Rectal smooth muscle tissue (tissue), 1 donor: Measurements from ENCODE around the gene ZNF8.
"Not testable (repeated sequence)": the region's sequence is repeated elsewhere in the genome, so short reads cannot be mapped to it uniquely, and the experiment has no call there.

Experiments
- H3K27ac ChIP-seq: one replicate; pipeline ENCODE4 v1.7.0; 2013; ENCODE audit warnings: low read depth, low read length, inconsistent platforms
- H3K27me3 ChIP-seq: one replicate; pipeline ENCODE4 v1.7.0; 2013; ENCODE audit warnings: low read length; ENCODE audit not compliant: control insufficient read depth, insufficient read depth
- H3K36me3 ChIP-seq: one replicate; pipeline ENCODE4 v1.7.0; 2013; ENCODE audit warnings: low read length; ENCODE audit not compliant: control insufficient read depth, insufficient read depth
- H3K4me1 ChIP-seq: one replicate; pipeline ENCODE4 v1.7.0; 2013; ENCODE audit warnings: low read length; ENCODE audit not compliant: control insufficient read depth, insufficient read depth
- H3K4me3 ChIP-seq: one replicate; pipeline ENCODE4 v1.7.0; 2013; ENCODE audit warnings: low read length
- H3K9ac ChIP-seq: one replicate; pipeline ENCODE4 v1.7.0; 2013; ENCODE audit warnings: low read length

Gene ZNF8

DNA sequence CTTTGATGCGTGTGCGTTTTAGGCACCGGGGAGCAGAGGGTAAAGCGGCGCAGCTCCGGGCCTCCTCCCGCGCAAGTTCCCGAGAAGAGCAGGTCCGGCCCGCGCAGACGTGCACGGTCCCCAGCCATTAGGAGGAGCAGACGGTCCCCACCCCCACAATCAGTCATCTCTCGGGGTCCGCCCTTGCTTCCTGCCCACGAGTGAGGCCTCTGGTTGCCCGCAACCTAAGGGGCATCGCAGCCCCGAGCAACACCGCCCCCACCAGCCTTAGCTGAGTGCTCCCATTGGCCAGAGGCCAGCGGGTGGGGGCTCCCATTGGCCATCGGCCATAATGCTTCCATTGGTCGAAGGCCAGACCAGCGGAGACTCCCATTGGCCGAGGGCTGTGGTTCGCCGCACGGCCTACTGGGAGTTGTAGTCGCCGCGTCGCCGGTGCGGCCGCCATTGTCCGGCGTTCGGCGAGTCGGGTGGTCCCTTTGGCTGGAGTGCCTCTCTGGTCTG, at the start of gene ZNF8:
ZNF8 (plus strand) TSS at position 415 of the 501 bp plus-strand sequence. CDS start 127 bp downstream, outside the sequence.
- Histone ChIP-seq H3K4me3 (peak within 1 kb of the TSS; percentile 84), H3K4me1 (peaks cover 3% of the 10 kb centered on the region), H3K27me3 (no peaks in the 10 kb centered on the region), H3K27ac (peak within 1 kb of the TSS; percentile 88), H3K36me3 (peaks cover 4% of the 10 kb centered on the region), H3K9ac (peak within 1 kb of the TSS; percentile 66)

DNA sequence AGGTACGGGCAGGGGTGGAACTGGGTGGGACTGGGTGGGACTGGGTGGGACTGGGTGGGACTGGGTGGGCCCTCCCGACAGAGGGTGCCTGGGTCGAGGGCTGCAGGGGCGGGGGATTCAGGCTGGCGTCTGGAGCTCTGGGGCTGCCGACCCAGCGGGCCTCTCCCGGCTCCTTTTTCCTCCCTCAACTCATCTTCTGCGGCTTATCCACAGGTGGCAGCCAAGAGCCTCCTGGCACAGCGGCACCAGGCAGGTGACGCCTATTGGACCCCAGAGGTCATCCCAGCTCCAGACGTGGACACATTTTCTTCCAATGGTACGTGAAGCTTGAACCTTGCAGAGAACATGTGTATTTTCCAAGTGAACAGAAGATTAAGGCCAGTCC, 49.5 kb upstream of the ZNF8 start:
- Histone ChIP-seq H3K27me3 (no peaks in the 10 kb centered on the region), H3K27ac (no peak overlapping the region), H3K4me3 (peak overlapping the region; percentile 86), H3K9ac (no peak overlapping the region), H3K4me1 (peaks cover 4% of the 10 kb centered on the region), H3K36me3 (peaks cover 25% of the 10 kb centered on the region)

DNA sequence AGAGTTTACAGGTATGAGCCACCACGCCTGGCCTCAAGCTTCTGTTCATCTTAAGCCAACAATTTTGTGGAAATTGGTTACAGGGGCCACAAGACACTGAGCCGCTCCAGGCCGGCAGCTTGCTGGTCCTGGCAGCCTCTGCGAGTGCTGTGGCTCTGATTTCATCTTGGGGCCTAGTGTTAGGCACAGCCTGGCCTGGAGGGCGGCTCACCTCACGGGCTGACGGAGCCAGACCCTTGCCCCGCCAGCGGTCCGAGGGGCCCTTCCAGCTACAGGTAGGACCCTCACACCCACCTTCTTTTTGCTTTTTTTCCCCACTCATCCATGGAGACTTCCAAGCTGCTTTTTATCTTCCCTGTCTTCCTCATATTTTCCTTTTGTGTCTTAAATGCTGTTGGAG, 41.4 kb upstream of the ZNF8 start:
- no peak overlapping the region for H3K27ac ChIP-seq
- H3K36me3 ChIP-seq = peaks cover 38% of the 10 kb centered on the region
- H3K9ac ChIP-seq = no peak overlapping the region
- H3K27me3 ChIP-seq = no peaks in the 10 kb centered on the region
- no peak overlapping the region for H3K4me3 ChIP-seq
- no peaks in the 10 kb centered on the region for H3K4me1 ChIP-seq

DNA sequence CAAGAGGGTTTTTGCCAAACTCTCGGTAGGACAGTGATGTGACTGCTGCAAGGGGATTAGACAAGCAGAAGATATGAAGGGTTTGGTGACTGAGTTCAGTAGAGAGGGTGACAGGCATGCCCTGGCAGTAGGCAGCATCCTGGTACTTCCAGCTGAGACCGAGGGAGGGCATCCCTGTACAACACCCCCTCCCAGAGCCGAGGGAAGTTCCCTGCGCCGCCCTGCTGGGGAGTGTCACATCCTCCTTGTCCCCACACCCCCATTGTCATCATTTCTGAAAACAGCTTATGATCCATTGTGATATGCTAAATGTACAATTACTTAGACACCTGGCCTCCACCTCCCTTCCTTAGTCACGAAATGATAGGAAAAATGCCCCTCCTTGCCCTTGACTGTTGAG, 35.4 kb upstream of the ZNF8 start:
- Histone ChIP-seq H3K27ac (no peak overlapping the region), H3K4me3 (no peak overlapping the region), H3K36me3 (peaks cover 68% of the 10 kb centered on the region), H3K9ac (no peak overlapping the region), H3K4me1 (no peaks in the 10 kb centered on the region), H3K27me3 (no peaks in the 10 kb centered on the region)

DNA sequence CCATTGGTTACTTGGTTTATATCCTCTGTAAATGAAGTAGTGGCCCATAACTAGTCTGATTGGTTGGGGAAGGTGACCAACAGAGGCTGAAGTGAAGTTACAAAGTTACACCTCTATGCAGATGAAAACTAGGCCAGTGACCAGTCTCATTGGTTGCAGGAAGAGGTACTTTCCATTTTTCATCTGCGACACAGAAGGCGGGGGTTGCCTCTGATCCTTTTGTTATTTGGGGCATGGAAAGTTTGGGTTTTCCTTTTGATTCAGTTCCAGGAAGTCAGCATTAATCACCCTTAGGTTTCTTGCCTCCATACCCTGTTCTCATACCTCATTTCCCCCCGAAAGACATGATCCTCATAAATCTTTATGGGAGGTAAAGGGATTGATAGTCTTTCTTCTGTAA, 29.9 kb upstream of the ZNF8 start:
- Histone ChIP-seq H3K27me3 (no peaks in the 10 kb centered on the region), H3K4me3 (no peak overlapping the region), H3K4me1 (no peaks in the 10 kb centered on the region), H3K9ac (no peak overlapping the region), H3K36me3 (peaks cover 65% of the 10 kb centered on the region), H3K27ac (no peak overlapping the region)

DNA sequence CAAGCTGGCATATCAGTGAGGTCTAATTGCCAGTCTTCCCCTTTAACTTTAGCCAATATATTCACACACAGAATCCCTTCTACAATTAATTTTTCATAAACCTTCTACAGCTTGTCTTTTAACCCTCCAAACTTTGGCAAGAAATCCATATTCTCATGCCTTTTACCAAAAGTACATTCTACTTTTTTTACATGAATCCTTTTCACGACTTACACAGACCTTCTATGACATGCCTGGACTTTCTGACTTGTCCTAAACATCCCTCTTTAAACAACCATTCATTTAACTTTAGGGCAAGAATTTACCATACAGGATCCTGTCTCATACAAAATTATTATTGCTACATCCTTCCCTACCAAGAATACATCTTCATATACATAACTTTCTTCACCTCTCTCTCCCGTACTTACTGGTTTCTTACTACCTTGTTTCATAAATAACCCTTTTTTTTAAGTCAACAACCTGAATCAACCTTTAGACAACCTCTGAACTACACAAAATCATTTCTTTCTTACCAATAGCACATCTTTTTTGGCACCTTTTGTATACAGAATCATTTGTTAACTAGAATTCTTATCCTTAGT, 26.6 kb upstream of the ZNF8 start:
- no peak overlapping the region for H3K9ac ChIP-seq
- H3K27ac ChIP-seq = no peak overlapping the region
- peaks cover 54% of the 10 kb centered on the region for H3K36me3 ChIP-seq
- no peaks in the 10 kb centered on the region for H3K27me3 ChIP-seq
- no peaks in the 10 kb centered on the region for H3K4me1 ChIP-seq
- no peak overlapping the region for H3K4me3 ChIP-seq

DNA sequence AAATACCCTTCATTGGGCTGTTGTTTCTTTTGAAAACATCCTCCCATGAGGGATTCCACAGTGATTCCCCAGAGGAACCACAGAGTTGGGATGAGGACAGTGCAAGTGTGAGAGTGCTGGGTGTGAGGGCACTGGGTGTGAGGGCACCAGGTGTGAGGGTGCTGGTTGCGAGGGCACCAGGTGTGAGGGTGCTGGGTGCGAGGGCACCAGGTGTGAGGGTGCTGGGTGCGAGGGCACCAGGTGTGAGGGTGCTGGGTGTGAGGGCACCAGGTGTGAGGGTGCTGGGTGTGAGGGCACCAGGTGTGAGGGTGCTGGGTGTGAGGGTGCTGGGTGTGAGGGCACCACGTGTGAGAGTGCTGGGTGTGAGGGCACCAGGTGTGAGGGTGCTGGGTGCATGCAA, 20.5 kb upstream of the ZNF8 start:
- H3K4me1 ChIP-seq, H3K27me3 ChIP-seq, H3K27ac ChIP-seq, H3K9ac ChIP-seq: not testable (repeated sequence)
- Histone ChIP-seq H3K4me3 (peak overlapping the region; percentile 1), H3K36me3 (peaks cover 71% of the 10 kb centered on the region)

DNA sequence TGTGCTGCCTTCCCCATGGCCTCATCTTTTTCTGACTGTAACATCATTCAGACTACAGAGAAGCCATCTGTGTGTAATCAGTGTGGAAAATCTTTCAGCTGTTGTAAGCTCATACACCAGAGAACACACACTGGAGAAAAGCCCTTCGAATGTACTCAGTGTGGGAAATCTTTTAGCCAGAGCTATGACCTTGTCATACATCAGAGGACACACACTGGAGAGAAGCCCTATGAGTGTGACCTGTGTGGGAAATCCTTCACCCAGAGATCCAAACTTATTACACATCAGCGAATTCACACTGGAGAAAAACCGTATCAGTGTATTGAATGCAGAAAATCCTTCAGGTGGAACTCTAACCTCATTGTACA, 17.2 kb upstream of the ZNF8 start:
- no peaks in the 10 kb centered on the region for H3K4me1 ChIP-seq
- H3K4me3 ChIP-seq = no peak overlapping the region
- no peaks in the 10 kb centered on the region for H3K27me3 ChIP-seq
- peaks cover 60% of the 10 kb centered on the region for H3K36me3 ChIP-seq
- H3K9ac ChIP-seq = no peak overlapping the region
- H3K27ac ChIP-seq = no peak overlapping the region

DNA sequence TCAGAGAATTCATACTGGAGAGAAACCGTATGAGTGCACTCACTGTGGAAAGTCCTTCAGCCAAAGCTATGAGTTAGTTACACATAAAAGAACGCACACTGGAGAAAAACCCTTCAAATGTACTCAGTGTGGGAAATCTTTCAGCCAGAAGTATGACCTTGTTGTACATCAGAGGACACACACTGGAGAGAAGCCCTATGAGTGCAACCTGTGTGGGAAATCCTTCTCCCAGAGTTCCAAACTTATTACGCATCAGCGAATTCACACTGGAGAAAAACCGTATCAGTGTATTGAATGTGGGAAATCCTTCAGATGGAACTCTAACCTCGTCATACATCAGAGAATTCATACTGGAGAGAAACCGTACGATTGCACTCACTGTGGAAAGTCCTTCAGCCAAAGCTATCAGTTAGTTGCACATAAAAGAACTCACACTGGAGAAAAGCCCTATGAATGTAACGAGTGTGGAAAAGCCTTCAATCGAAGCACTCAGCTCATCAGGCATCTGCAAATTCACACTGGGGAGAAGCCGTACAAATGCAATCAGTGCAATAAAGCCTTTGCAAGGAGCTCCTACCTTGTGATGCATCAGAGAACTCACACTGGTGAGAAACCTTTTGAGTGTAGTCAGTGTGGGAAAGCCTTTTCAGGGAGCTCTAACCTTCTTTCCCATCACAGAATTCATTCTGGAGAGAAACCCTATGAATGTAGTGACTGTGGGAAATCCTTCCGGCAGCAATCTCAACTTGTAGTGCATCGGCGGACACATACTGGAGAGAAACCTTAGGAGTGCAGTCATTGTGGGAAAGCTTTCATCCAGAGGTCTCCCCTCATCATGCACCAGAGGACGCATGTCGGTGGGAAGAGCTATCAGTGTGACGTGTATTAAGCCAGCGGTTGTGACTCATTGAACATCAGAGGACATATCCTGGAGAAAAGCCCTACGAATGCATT, 16.5 kb upstream of the ZNF8 start:
- H3K4me3 ChIP-seq = peak overlapping the region; percentile 31
- peaks cover 62% of the 10 kb centered on the region for H3K36me3 ChIP-seq
- no peaks in the 10 kb centered on the region for H3K27me3 ChIP-seq
- H3K27ac ChIP-seq = no peak overlapping the region
- H3K4me1 ChIP-seq = no peaks in the 10 kb centered on the region
- H3K9ac ChIP-seq = no peak overlapping the region

DNA sequence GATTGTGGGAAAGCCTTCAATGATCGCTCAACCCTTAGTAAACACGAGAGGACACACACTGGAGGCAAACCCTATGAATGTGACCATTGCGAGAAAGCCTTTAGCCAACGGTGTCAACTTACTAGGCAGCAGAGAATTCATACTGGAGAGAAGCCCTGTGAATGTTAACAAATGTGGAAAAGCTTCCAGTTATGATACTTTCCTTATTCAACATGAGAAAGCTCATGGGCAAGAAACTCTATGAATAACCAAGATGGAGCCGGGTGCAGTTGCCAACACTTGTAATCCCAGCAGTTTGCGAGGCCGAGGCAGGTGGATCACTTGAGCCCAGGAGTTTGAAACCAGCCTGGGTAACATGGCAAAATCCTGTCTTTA, 15.8 kb upstream of the ZNF8 start:
- no peaks in the 10 kb centered on the region for H3K4me1 ChIP-seq
- no peaks in the 10 kb centered on the region for H3K27me3 ChIP-seq
- no peak overlapping the region for H3K27ac ChIP-seq
- H3K4me3 ChIP-seq = peak overlapping the region; percentile 17
- H3K9ac ChIP-seq = no peak overlapping the region
- H3K36me3 ChIP-seq = peaks cover 57% of the 10 kb centered on the region

DNA sequence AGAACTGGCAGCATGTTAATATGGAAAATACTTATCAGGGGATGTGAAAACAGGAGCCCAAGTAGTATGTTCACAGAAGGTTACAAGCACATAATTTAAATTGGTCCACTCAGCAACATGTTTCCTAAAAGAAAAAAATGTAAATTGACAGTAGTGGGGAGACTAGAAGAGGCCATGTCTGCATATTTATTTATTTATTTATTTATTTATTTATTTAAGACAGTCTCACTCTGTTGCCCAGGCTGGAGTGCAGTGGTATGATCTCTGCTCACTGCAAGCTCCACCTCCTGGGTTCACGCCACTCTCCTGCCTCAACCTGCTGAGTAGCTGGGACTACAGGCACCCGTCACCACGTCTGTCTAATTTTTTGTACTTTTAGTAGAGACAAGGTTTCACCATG, 13.7 kb upstream of the ZNF8 start:
- Histone ChIP-seq H3K27ac (no peak overlapping the region), H3K4me3 (no peak overlapping the region), H3K4me1 (no peaks in the 10 kb centered on the region), H3K36me3 (peaks cover 41% of the 10 kb centered on the region), H3K27me3 (no peaks in the 10 kb centered on the region), H3K9ac (no peak overlapping the region)

DNA sequence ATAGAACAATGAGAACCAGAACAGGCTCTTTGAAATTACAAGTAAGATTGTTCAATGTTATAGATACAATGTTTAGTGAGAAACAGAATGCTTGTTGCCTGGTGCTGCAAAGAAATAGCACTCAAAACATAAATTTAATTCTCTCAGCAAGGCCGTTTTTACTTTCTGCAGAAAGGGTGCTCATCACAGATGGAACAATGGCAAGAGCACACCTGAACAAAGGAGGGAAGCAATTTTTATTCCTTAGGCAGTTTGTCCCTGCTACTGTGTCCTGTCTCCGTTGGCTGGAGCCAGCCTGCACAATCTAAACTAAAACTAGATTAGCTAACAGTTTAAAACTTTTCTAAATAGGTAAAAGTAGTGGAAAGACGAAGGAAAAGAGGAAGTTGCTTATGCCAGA, 10.4 kb upstream of the ZNF8 start:
- Histone ChIP-seq H3K4me3 (no peak overlapping the region), H3K27me3 (no peaks in the 10 kb centered on the region), H3K4me1 (no peaks in the 10 kb centered on the region), H3K9ac (no peak overlapping the region), H3K27ac (no peak overlapping the region), H3K36me3 (peaks cover 19% of the 10 kb centered on the region)
